GM21717 (cell line): Measurements from ENCODE around the gene PTPRN2.

ENCODE experiments used
- ATAC-seq: cut with Tn5 transposase; IDR thresholded peaks from one replicate; pipeline ENCODE4 v1.9.1; 2021; ENCODE audit warnings: mild to moderate bottlenecking, moderate library complexity; ENCODE audit not compliant: unreplicated experiment

PTPRN2 gene

GRCh38 chr7:158329686-158330085 is 257.9 kb downstream of the PTPRN2 start:
- ATAC-seq: no peak

DNA sequence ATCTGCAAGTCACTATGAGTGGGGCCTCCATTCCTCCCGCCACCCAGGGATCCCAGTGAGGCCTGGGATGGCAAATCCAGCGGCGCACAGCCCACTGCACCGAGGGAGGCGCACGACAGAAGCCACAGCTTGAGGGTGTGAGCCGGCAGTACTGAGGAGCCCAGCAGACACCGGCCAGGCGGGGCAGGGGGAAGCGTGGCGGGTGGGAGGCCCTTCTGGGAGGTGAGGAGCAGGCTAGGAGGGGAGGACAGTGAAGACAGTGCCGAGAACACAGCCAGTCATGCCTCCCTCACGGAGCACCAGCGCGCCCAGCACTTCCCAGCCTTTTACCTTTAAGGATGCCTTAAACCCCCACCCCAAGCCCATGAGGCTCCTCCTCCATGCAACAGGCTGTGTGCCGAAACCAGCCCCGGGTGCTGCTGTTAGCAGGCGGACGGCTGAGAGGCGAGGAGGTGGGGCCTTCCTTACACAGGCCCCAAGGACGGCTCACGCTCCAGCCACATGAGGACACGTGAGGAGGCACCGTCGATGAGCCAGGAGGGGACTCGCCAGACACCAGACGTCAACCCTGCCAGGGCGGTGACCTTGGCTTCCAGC is 258.5 kb downstream of the PTPRN2 start:
- no peak for ATAC-seq

- no peak for ATAC-seq
These were observed 259.1 kb downstream of the PTPRN2 start for GRCh38 chr7:158328376-158329013.

DNA sequence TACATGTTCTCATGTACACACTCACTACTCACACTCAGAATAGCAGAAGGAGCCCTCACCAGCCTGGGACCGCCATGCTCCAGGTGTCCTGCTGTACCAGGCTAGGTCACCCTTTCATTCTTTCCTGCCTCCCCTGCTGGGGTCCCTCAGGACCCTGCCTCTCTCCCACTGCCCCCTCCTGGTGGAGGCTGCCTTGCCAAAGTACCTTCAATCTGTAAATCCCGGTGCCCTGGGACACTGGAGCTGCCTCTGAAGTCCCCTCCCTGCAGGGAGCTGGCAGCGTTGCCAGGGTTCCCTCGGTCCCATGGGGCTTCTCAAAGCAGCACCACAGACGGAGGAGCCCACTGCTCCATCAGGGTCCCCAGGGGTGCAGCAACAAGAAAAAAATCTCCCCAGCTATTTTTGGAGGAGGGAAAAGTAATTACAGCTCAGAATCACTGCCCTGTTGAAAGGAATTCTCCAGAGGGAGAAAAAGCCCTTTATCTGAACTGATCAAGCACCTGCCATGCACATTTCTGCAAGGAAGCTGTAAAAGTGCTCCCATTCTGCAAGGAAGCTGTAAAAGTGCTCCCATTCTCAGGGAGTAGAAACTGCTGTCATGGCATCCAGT is 259.9 kb downstream of the PTPRN2 start:
- ATAC-seq: no peak

GRCh38 chr7:158327012-158327411 is 260.6 kb downstream of the PTPRN2 start:
- ATAC-seq: no peak

DNA sequence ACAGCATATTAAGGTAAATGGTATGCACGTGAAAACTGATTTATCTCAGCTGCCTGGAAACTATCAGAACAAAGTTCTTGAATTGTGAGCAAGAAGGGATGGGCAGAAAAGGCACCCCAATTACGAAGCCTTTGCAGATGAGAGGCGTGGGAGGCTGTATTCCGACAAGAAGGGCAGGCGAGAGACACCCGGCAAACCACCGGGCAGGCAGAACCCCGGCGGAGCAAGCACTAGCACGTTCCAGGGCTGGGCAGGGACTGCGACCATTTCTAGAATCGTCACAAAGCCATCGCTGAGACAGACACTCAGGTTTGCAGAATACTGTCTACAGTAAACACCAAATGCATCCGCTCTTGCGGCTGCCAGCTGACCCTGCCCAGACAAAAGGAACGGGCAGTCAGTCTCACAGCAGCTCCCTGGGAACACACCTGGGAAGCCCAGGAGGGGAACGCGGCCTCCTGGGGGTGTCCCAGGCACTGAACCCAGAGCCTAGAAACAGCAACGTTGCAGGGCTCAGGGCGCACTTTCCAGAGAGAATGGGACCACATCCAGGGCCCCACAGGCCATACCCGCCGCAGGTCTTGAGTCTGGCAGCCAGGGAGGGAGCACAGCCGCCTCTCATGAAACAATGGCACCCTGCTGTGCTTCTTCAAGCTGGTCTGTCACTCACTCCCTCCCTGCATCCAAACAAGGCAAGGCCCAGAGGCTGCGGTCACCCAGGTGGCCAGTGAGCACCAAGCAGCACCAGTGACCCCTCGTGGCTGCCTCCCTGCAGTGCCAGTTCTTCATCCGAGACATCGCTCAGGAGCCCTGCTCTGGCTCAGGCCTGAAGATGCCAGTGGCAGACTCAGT is 261.9 kb downstream of the PTPRN2 start:
- no peak for ATAC-seq

- no peak for ATAC-seq
These were observed 262.9 kb downstream of the PTPRN2 start for GRCh38 chr7:158324397-158325360.

DNA sequence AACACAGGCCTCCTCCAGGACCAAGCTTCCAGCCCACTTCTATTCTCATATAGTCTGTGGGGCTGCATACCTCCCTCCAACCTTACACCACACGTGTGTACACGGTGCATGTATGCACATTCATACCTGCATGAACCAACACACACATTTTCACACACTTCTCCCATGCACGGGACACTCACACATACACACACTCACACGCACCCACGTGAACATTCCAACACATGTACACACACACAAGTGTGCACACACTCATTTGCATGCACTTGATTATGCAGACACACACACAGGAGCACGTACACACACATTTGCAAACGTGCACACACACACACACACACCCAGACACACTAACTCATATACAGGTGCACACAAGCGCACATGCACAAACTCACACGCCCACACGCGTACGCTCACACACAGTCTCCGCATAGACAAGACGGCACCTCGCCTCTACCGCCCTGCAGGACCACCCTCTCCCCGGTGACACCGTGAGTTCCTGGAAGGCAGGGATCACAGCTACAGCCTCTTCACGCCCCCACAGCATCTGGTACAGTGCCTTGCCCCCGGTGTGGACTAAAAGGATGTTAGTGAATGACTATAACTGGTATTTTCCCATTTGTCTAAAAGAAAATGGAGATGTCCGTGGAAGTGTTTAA is 263.8 kb downstream of the PTPRN2 start:
- ATAC-seq: no peak

- no peak for ATAC-seq
These were observed 264.8 kb downstream of the PTPRN2 start for GRCh38 chr7:158322616-158323530.

- ATAC-seq: no peak
These were observed 265.5 kb downstream of the PTPRN2 start for GRCh38 chr7:158321936-158322615.

DNA sequence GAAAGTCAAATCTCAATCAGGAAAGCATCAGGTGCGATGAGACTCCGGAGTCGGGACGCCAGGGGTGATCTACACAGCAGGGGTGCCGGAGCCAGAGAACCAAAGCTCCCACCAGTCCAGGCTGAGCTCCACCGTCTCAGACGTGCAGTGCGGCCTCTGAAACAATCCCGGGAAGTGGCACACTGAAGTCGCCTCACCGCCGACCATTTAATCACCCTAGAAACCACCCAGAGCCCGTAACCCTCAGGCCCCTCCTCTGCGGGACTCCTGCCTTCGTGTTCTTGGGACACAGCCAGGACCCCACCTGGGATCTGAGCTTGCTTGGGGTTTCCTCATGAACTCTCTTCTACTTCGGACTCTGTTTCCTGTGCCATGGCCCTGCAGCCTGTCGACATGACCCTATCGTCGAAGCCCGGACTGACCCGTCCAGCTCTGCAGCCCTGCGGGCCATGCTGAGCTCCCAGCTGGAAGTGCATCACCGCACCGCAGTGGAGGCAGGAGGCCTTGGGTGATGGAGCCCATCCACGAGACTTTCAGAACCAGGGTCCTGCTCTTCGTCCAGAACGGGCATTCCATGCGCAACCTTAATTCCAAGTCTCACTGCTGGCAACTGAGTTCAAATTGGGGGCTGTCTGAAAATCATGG is 266.4 kb downstream of the PTPRN2 start:
- ATAC-seq: no peak

DNA sequence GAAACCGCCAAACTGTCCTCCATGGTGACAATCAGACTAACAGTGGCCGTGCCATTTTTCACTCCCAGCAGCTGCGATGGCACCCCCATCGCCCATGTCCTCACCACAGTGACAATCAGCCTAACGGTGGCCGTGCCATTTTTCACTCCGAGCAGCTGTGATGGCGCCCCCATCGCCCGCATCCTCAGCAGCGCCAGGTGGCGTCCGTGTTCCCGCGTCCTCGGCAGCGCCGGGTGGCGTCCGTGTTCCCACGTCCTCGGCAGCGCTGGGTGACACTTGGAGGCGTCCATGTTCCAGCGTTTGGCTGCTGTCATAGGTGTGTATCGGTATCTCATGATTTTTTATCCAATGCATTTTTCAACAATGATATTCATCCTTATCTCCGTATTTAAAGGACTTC is 267.3 kb downstream of the PTPRN2 start:
- ATAC-seq: no peak

- ATAC-seq: no peak
These were observed 269.1 kb downstream of the PTPRN2 start for GRCh38 chr7:158318511-158318913.

DNA sequence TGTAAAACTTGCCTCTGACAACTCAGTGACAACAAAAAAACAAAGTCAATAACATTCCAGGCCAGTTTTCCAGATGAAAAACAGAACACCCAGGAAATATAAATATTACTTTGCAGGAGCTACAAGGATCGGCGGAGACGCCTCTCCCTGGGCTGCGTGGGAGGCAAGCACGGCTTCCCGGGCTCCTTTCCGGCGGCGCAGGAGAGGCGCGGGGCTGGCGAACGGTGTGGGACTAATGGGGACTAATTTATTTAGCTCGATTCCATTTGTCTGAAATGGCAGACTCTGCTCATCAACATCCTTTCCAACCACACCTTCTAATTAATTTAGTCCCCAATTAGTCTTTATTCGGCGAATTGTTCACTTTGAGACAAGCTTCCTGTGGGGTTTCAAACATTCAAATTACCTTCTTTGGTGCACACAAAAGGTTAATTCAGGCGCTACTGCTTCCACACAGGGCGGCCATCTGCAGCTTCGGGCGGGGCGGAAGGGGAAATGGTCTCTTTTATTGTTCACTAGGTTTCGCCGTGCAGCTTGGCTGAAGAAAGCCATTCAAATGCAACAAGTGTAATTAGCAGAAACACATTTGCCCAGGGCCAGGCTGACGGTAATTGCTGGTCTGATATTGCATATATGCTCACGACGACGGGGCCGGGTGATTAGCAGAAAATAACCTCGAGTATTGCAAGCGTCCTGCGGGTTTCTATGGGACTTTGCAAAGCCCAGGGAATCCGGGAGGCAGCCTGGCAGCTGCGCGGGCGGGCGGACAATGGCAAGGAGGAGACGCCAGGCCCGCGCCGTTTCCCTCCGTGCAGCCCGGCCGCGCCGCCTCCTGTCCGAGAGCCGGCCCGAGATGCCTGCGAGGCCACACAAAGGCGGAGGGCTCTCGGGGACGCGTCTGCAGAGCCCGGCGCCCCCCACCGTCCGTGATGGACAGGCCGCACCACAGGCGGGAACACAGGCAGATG is 270.1 kb downstream of the PTPRN2 start:
- ATAC-seq: no peak

GRCh38 chr7:158316466-158317031 is 271.1 kb downstream of the PTPRN2 start:
- no peak for ATAC-seq

- ATAC-seq: no peak
These were observed 271.7 kb downstream of the PTPRN2 start for GRCh38 chr7:158315881-158316280.
